MCF 10A (cell line): ENCODE data around the gene SEZ6L2. TPM values are rescaled to one million over a fixed set of nuclear protein-coding genes. Genes with fewer than 3 reads are reported as not detected.

ENCODE experiments used
- BruUV-seq: library from RNA; stranded (reverse); fragments of 400-500 nt; replicated peaks from 2 replicates; lab custom pipeline; 2021; lab: Mats Ljungman, UMichigan
- CTCF ChIA-PET: fragments of 300-600 bp; sonication (Branson Sonifier 250); formaldehyde crosslinking; extraction: SDS; loops from one replicate; lab custom pipeline; 2021; ENCODE audit warnings: antibody characterized with exemption, inconsistent platforms; lab: Yijun Ruan, JAX
- POLR2A ChIA-PET: fragments of 300-600, 350-650 bp; sonication (Branson Sonifier 250); formaldehyde crosslinking; extraction: SDS; loops from one replicate; lab custom pipeline; 2020; ENCODE audit warnings: antibody characterized with exemption, inconsistent platforms; lab: Yijun Ruan, JAX
- DNase-seq: peaks from one replicate; pipeline ENCODE4 v3.0.0-alpha.2; 2018; ENCODE audit not compliant: unreplicated experiment
- H3K27ac Mint-ChIP-seq: one replicate; pipeline ENCODE4 v1.8.0; 2022; ENCODE audit warnings: mild to moderate bottlenecking, low read depth, mixed read lengths; ENCODE audit not compliant: unreplicated experiment
- H3K27me3 Mint-ChIP-seq: one replicate; pipeline ENCODE4 v1.8.0; 2022; ENCODE audit warnings: mixed read lengths; ENCODE audit not compliant: insufficient read depth, unreplicated experiment
- H3K36me3 Mint-ChIP-seq: one replicate; pipeline ENCODE4 v1.8.0; 2022; ENCODE audit warnings: mild to moderate bottlenecking, moderate library complexity, mixed read lengths; ENCODE audit not compliant: insufficient read depth, unreplicated experiment
- H3K4me1 Mint-ChIP-seq: one replicate; pipeline ENCODE4 v1.8.0; 2022; ENCODE audit warnings: mixed read lengths; ENCODE audit not compliant: insufficient read depth, unreplicated experiment
- H3K4me3 Mint-ChIP-seq: one replicate; pipeline ENCODE4 v1.8.0; 2022; ENCODE audit warnings: mild to moderate bottlenecking, moderate library complexity, mixed read lengths; ENCODE audit not compliant: unreplicated experiment
- H3K9me3 Mint-ChIP-seq: one replicate; pipeline ENCODE4 v1.8.0; 2022; ENCODE audit warnings: mixed read lengths; ENCODE audit not compliant: unreplicated experiment
- intact Hi-C: fragments of 100-400 bp; cut with micrococcal nuclease; formaldehyde crosslinking; loops from 2 replicates; pipeline ENCODE4 v1.14.1; 2022
- total RNA-seq: library from RNA; stranded (reverse); gene quantifications from 2 replicates; pipeline ENCODE4 v1.2.3, GENCODE V29; 2022
- TF ChIP-seq, protein P1 (sequence below): fragments of 200-600 bp; IDR thresholded peaks from one replicate; pipeline ENCODE4 v1.8.0; 2022; ENCODE audit warnings: antibody characterized with exemption, mild to moderate bottlenecking; ENCODE audit not compliant: unreplicated experiment

SEZ6L2 gene
- total RNA-seq, 1 experiment from 2014 or later, result 1.9 TPM

DNA sequence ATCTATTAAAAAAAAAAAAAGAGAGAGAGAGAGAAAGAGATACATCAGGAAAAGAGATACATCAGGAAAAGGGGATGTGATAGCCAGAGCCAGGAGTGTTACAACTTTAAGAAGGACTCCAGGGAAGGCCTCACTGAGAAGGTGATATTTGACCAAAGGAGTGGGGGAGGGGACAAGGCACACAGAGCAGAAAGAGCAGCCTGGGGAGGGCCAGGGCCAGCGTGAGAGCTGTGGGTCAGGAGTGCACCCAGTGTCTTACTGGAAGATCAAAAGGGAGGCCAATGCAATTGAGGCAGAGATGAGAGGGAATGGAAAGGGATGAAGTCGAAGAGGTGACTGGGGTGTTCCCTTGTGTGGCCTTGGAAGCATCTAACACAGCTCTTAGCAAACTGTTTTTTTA lies 8.6 kb upstream of the SEZ6L2 start:
- Mint-ChIP-seq H3K27ac (no peak overlapping the region), H3K4me1 (no peaks in the 10 kb centered on the region), H3K27me3 (no peaks in the 10 kb centered on the region), H3K36me3 (peaks cover 21% of the 10 kb centered on the region), H3K4me3 (no peak overlapping the region), H3K9me3 (no peaks in the 10 kb centered on the region)
- DNase-seq, result no peak
- intact Hi-C loops, result no loop called here
- TF ChIP-seq, protein P1, sequence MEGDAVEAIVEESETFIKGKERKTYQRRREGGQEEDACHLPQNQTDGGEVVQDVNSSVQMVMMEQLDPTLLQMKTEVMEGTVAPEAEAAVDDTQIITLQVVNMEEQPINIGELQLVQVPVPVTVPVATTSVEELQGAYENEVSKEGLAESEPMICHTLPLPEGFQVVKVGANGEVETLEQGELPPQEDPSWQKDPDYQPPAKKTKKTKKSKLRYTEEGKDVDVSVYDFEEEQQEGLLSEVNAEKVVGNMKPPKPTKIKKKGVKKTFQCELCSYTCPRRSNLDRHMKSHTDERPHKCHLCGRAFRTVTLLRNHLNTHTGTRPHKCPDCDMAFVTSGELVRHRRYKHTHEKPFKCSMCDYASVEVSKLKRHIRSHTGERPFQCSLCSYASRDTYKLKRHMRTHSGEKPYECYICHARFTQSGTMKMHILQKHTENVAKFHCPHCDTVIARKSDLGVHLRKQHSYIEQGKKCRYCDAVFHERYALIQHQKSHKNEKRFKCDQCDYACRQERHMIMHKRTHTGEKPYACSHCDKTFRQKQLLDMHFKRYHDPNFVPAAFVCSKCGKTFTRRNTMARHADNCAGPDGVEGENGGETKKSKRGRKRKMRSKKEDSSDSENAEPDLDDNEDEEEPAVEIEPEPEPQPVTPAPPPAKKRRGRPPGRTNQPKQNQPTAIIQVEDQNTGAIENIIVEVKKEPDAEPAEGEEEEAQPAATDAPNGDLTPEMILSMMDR, result no peak
- POLR2A ChIA-PET, result interaction anchor here (0.6 to 1.1 kb wide), 2 partner anchors 9 to 65 kb away, joined by 3 read pairs; partner anchors contain the start of gene TAOK2
- no TSS peak for BruUV-seq
- CTCF ChIA-PET, result no interaction called here

DNA sequence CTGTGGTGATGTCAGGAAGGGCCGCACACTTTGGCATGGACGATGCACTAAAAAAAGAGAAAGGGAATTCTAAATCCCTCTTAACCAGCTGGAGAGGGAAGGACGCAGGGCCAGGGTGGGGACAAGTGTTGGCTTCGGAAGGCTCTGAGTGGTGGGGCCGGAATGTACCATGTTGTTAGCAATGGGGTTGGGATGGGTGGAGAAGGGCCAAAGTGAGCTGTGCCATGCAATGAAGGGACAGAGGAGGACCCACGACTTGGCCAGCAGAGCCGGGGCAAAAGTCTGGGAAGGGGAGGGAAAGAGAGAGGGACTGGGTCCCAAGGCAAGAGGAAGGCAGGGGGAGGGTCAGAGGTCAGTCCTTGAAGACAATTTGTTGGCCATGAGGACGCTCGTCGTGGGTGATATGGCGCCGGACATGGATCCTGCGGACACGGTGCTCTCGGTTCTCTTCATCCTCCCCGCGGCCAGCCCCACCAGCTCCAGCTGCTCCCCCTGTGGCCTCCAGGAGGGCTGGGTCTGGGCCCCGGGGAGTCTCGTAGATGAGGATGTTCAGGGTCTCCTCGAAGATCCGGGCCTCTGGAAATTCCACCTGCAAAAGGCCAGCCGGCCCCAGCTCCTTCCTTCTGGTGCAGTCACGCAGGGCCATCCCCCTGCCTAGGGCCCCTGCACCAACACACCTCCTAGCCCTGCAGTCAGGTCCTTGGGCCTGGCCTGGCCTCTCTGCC lies 7.3 kb upstream of the SEZ6L2 start:
- H3K36me3 Mint-ChIP-seq, result peaks cover 12% of the 10 kb centered on the region
- ChIA-PET POLR2A (interaction anchor here (1.1 to 1.2 kb wide), 2 partner anchors 10 to 15 kb away, joined by 4 read pairs; no protein-coding TSS in a partner anchor), CTCF (no interaction called here)
- no peak overlapping the region for H3K27ac Mint-ChIP-seq
- no peak overlapping the region for H3K4me3 Mint-ChIP-seq
- intact Hi-C loops, result no loop called here
- DNase-seq, result no peak
- no peaks in the 10 kb centered on the region for H3K4me1 Mint-ChIP-seq
- H3K9me3 Mint-ChIP-seq, result no peaks in the 10 kb centered on the region
- TF ChIP-seq, protein P1, result no peak
- no TSS peak for BruUV-seq
- no peaks in the 10 kb centered on the region for H3K27me3 Mint-ChIP-seq

DNA sequence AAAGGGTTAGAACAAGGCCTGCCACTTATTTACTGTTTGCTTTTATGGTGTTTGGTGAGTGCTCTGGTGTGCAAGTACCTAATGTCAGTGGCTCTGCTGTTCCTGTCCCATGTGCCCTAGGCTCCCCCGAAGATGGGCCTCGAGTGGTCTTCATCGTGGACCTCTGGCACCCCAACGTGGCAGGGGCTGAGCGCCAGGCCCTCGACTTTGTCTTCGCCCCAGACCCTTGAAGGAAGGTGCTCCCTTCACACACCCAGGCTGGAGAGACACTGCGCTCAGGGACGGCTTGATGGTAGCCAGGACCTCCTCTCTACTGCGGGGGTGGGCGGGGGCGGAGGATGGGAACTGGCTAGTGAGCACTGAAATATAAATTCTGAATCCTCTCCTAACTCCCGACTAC lies 6.3 kb upstream of the SEZ6L2 start:
- Mint-ChIP-seq H3K36me3 (peaks cover 12% of the 10 kb centered on the region), H3K4me3 (no peak overlapping the region), H3K9me3 (no peaks in the 10 kb centered on the region), H3K4me1 (peaks cover 4% of the 10 kb centered on the region), H3K27me3 (no peaks in the 10 kb centered on the region), H3K27ac (no peak overlapping the region)
- intact Hi-C loops, result no loop called here
- TF ChIP-seq, protein P1, result no peak
- ChIA-PET CTCF (no interaction called here), POLR2A (interaction anchor here (0.7 kb wide), 1 partner anchor 195 kb away, joined by 3 read pairs; no protein-coding TSS in a partner anchor)
- no peak for DNase-seq
- no TSS peak for BruUV-seq

DNA sequence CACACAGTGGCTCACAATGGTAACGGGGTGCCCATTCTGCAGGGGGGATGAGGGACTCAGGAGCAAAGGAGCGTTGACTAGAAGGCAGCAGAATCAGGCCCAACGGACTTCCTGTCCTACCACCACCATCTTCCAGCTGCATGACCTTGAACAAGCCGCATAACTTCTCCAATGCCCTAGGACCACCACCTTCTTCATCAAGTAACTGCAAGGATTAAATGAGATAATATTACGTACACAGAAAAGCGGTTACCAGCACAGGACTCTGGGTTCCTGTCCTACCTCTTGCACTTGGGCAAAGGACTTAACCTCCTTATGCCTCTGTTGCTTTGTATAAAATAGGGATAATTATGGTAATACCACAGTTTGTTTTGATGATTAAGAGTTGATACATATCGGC lies 5.6 kb upstream of the SEZ6L2 start:
- BruUV-seq, result no TSS peak
- Mint-ChIP-seq H3K27me3 (no peaks in the 10 kb centered on the region), H3K9me3 (no peaks in the 10 kb centered on the region), H3K36me3 (peaks cover 12% of the 10 kb centered on the region), H3K4me3 (no peak overlapping the region), H3K4me1 (peaks cover 10% of the 10 kb centered on the region), H3K27ac (no peak overlapping the region)
- no peak for DNase-seq
- TF ChIP-seq, protein P1, result no peak
- intact Hi-C loops, result no loop called here
- CTCF ChIA-PET, result no interaction called here
- POLR2A ChIA-PET, result interaction anchor here (0.7 kb wide), 1 partner anchor 195 kb away, joined by 3 read pairs; no protein-coding TSS in a partner anchor
